NCI-H526 (cell line): ENCODE data around the gene SPATA31C2.
"Not testable (repeated sequence)": the region's sequence is repeated elsewhere in the genome, so short reads cannot be mapped to it uniquely, and the experiment has no call there.

Source experiments
- DNase-seq, 2 experiments: peaks; one replicate each; lab custom pipeline; 2025; lab: John Stamatoyannopoulos, UW

The SPATA31C2 gene

GRCh38 chr9:88123413-88123812 is 14.9 kb downstream of the SPATA31C2 start:
- not testable (repeated sequence) for DNase-seq

- DNase-seq = not testable (repeated sequence)
Measured at GRCh38 chr9:88118121-88118520, 20.2 kb downstream of the SPATA31C2 start.

GRCh38 chr9:88114968-88115612 is 23.2 kb downstream of the SPATA31C2 start:
- DNase-seq = not testable (repeated sequence)

GRCh38 chr9:88114283-88114967 is 23.9 kb downstream of the SPATA31C2 start:
- not testable (repeated sequence) for DNase-seq

- DNase-seq = not testable (repeated sequence)
Measured at GRCh38 chr9:88113156-88114130, 24.8 kb downstream of the SPATA31C2 start.

GRCh38 chr9:88110026-88110425 is 28.2 kb downstream of the SPATA31C2 start:
- no peak for DNase-seq

- no peak for DNase-seq
Measured at GRCh38 chr9:88108779-88109178, 29.5 kb downstream of the SPATA31C2 start.

- DNase-seq = peak in 1 of 2 experiments; percentile 16
Measured at GRCh38 chr9:88106492-88106891, 31.8 kb downstream of the SPATA31C2 start.

GRCh38 chr9:88092797-88093331 is 45.4 kb downstream of the SPATA31C2 start:
- no peak for DNase-seq

GRCh38 chr9:88090151-88090581 is 48.1 kb downstream of the SPATA31C2 start:
- DNase-seq = no peak

GRCh38 chr9:88087906-88088305 is 50.4 kb downstream of the SPATA31C2 start:
- no peak for DNase-seq

- no peak for DNase-seq
Measured at GRCh38 chr9:88085476-88085875, 52.8 kb downstream of the SPATA31C2 start.

GRCh38 chr9:88084357-88085183 is 53.7 kb downstream of the SPATA31C2 start:
- DNase-seq = no peak
